Thyroid gland (tissue), 4 donors: ENCODE results near the gene ARSA.

ENCODE experiments used
- CTCF ChIP-seq, 6 experiments: fragments of 200-600 bp in 3 of 6; fragments of 450-650 bp in 3 of 6; sonication (generic) in 3 of 6; IDR thresholded peaks; one replicate each; pipeline ENCODE4 v1.5.1; 2016 to 2019; ENCODE audit warnings: antibody characterized with exemption in 6 of 6, mild to moderate bottlenecking in 2 of 6, inconsistent platforms in 1 of 6, moderate library complexity in 1 of 6
- POLR2A ChIP-seq, 2 donors: fragments of 450-650 bp; IDR thresholded peaks; one replicate each; pipeline ENCODE4 v1.6.1; 2017; ENCODE audit warnings: antibody characterized with exemption in 2 of 2, mild to moderate bottlenecking in 2 of 2, moderate library complexity in 1 of 2

- no peak for TF ChIP-seq CTCF (IDR thresholded peaks at IDR 0.05)
- no peak for TF ChIP-seq POLR2A (IDR thresholded peaks at IDR 0.05)
Observed at GRCh38 chr22:50624347-50625130, 3.4 kb downstream of the ARSA start.
